Measurements from ENCODE around the gene VKORC1L1.

- TF ChIP-seq CTCF (IDR thresholded peaks at IDR 0.05; ENCODE audit: low read length) (no peak), EZH2 (optimal IDR thresholded peaks at IDR 0.05; ENCODE audit: low read depth, low read length) (no peak), EZH2phosphoT487 (IDR thresholded peaks at IDR 0.05; ENCODE audit: low read length) (no peak)
Measured at GRCh38 chr7:65840446-65840845, 32.4 kb upstream of the VKORC1L1 start.

All from MM.1S (cell line).